Lung (tissue), 12 donors: ENCODE measurements around the gene KRT31. TPM values are rescaled to one million over a fixed set of nuclear protein-coding genes. Genes with fewer than 3 reads are reported as not detected.

Experiments
- ATAC-seq: fragments of 200-7000 bp; cut with Tn5 transposase; one replicate; pipeline ENCODE4 v1.9.1; 2020; ENCODE audit warnings: moderate number of reproducible peaks; ENCODE audit not compliant: insufficient read depth, low FRiP score
- DNase-seq, 3 donors: peaks; one replicate each; pipeline ENCODE4 v3.0.0-alpha.2; 2013 to 2017
- H3K27ac ChIP-seq, 2 donors: one replicate each; pipeline ENCODE4 v1.5.1; 2013; ENCODE audit warnings: mild to moderate bottlenecking in 2 of 2, moderate library complexity in 2 of 2, control low read depth in 1 of 2, inconsistent platforms in 1 of 2, low read depth in 1 of 2, low read length in 1 of 2
- H3K27me3 ChIP-seq, 3 donors: one replicate each; pipeline ENCODE4 v1.5.1; 2013; ENCODE audit warnings: low read length in 2 of 3; ENCODE audit not compliant: control insufficient read depth in 3 of 3, insufficient read depth in 3 of 3
- H3K36me3 ChIP-seq, 4 donors: one replicate each; pipeline ENCODE4 v1.5.1; 2013; ENCODE audit warnings: low read length in 4 of 4, mild to moderate bottlenecking in 1 of 4, moderate library complexity in 1 of 4; ENCODE audit not compliant: control insufficient read depth in 4 of 4, insufficient read depth in 4 of 4
- H3K4me1 ChIP-seq, 5 donors: one replicate each; pipeline ENCODE4 v1.5.1; 2013; ENCODE audit warnings: low read length in 5 of 5, mild to moderate bottlenecking in 2 of 5, moderate library complexity in 1 of 5; ENCODE audit not compliant: control insufficient read depth in 5 of 5, insufficient read depth in 5 of 5
- H3K4me3 ChIP-seq: one replicate; pipeline ENCODE4 v1.5.1; 2013; ENCODE audit warnings: mild to moderate bottlenecking, control low read depth, moderate library complexity
- H3K9ac ChIP-seq, 2 donors: one replicate each; pipeline ENCODE4 v1.5.1; 2013; ENCODE audit warnings: low read length in 2 of 2, control low read depth in 1 of 2; ENCODE audit not compliant: insufficient read depth in 1 of 2
- H3K9me3 ChIP-seq, 4 donors: one replicate each; pipeline ENCODE4 v1.5.1; 2013; ENCODE audit warnings: low read length in 3 of 4, mild to moderate bottlenecking in 1 of 4, moderate library complexity in 1 of 4; ENCODE audit not compliant: control insufficient read depth in 4 of 4, insufficient read depth in 3 of 4
- WGBS, 2 donors: extraction: QIAGEN DNeasy Blood & Tissue Kit; methylation state at CpG; one replicate each; pipeline ENCODE4 v1.1.7; 2013; 5-methylcytosine and 5-hydroxymethylcytosine counted together
- polyA plus RNA-seq, 2 donors: library from polyadenylated mRNA; stranded (reverse); fragments of 200-250 nt; gene quantifications; one replicate each; pipeline ENCODE4 v1.2.1, GENCODE V29; 2013
- total RNA-seq, 2 donors: library from RNA; depleted of rRNA in 1 of 2; stranded (reverse); fragments of >200 nt in 1 of 2; gene quantifications; one replicate each; pipeline ENCODE4 v1.2.1, GENCODE V29; 2014 to 2021
- TF ChIP-seq, protein P1 (sequence below): IDR thresholded peaks from 2 replicates; pipeline ENCODE4 v1.5.1; 2012; ENCODE audit warnings: mild to moderate bottlenecking; ENCODE audit errors: control extremely low read depth, extremely low read depth
- donor health status: control.
- donor health status: control.
- donor health status: Bipolar disorder and iron deficiency.
- donor health status: healthy.
- donor health status: DM: yes; HTN: yes; CAD: no.

Gene KRT31
- total and polyA plus RNA-seq, 4 donors = 0.02 TPM; not detected in 3

DNA sequence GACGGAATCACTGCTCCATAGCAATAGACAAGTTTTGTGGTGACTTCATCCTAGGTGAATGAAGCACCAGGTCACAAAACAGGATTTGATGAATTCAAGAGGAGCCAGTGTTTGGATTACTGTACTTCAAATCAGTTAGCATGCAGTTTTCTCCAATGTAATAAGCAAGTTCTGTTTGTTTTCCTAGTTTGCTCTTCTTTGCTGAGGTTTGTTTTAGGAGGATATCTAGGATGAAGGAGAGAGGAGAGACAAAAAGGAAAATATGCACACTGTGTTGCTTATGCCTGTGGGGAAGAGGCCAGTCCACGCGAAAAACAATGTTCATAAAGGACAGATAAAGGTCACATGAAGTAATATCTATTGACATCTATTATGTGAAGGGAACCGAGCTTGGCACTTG is 18.0 kb upstream of the KRT31 start:
- peaks cover 0 to 1% (median 0%) of the 10 kb centered on the region in 4 donors for H3K9me3 ChIP-seq
- no peaks in the 10 kb centered on the region for H3K27me3 ChIP-seq
- H3K4me3 ChIP-seq = no peak overlapping the region
- WGBS, 2 donors = 75 to 79% methylated on average over 4 of the region's 4 CpGs
- H3K9ac ChIP-seq = no peak overlapping the region
- H3K4me1 ChIP-seq = peaks cover 0 to 1% (median 0%) of the 10 kb centered on the region in 5 donors
- TF ChIP-seq, protein P1, sequence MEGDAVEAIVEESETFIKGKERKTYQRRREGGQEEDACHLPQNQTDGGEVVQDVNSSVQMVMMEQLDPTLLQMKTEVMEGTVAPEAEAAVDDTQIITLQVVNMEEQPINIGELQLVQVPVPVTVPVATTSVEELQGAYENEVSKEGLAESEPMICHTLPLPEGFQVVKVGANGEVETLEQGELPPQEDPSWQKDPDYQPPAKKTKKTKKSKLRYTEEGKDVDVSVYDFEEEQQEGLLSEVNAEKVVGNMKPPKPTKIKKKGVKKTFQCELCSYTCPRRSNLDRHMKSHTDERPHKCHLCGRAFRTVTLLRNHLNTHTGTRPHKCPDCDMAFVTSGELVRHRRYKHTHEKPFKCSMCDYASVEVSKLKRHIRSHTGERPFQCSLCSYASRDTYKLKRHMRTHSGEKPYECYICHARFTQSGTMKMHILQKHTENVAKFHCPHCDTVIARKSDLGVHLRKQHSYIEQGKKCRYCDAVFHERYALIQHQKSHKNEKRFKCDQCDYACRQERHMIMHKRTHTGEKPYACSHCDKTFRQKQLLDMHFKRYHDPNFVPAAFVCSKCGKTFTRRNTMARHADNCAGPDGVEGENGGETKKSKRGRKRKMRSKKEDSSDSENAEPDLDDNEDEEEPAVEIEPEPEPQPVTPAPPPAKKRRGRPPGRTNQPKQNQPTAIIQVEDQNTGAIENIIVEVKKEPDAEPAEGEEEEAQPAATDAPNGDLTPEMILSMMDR = no peak
- no peak overlapping the region for H3K27ac ChIP-seq
- DNase-seq (no peak), ATAC-seq (no peak)
- no peaks in the 10 kb centered on the region for H3K36me3 ChIP-seq

DNA sequence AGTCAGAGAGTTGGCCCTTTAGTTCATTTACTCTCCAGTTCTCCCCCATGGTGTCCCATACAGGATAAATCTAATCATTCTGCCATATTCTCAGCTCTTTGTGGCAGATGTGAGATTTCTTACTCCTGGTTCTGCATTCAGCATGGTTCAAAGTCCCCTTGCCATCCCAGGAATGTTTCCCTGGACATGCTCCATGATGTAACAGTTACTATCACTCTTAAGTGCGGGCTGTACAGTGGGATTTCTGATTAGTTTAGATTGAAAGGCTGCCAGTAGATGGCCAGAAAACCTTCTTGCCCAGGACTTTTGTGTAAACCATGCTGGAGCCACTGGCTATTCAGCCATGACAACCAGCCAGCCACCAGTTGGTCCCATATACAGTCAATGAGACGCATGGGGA is 16.6 kb upstream of the KRT31 start:
- peaks cover 0 to 1% (median 0%) of the 10 kb centered on the region in 5 donors for H3K4me1 ChIP-seq
- TF ChIP-seq, protein P1 = no peak
- WGBS, 2 donors = 87 to 89% methylated on average over 2 of the region's 2 CpGs
- H3K27ac ChIP-seq = no peak overlapping the region
- H3K9ac ChIP-seq = no peak overlapping the region
- H3K9me3 ChIP-seq = peaks cover 0 to 1% (median 0%) of the 10 kb centered on the region in 4 donors
- H3K36me3 ChIP-seq = no peaks in the 10 kb centered on the region
- ATAC-seq = no peak
- H3K27me3 ChIP-seq = no peaks in the 10 kb centered on the region
- DNase-seq = no peak
- H3K4me3 ChIP-seq = no peak overlapping the region

DNA sequence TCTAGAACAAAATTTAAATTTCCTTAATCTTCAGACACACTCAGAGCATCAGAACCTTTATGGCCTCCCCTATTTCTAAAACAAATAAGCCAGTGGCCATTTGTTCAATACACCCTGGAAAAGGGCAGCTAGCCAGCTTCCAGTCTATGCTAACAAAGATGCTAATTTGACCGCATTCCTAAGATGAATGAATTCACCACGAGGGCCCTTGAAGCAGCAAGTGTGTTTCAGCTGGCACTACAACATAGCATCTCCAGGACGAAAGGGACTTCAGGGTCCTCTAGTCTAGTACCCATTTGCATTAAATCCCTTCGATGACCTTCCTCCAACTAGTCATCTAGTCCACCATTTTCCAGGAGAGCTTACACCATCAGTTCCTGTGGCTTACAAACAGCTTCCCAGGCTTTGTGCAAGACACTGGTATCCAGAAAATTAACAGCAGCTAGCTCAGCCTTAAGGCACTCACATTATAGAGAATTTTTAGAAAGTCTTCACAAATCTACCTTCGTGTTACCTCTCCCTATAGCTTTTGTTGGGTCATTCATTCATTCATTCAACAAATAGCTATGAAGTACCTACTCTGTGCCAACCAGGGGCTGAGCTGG is 16.0 kb upstream of the KRT31 start:
- ATAC-seq = peak; percentile 49
- Histone ChIP-seq H3K9ac (no peak overlapping the region), H3K27me3 (no peaks in the 10 kb centered on the region), H3K9me3 (peaks cover 0 to 1% (median 0%) of the 10 kb centered on the region in 4 donors), H3K4me3 (no peak overlapping the region), H3K4me1 (peaks cover 0 to 1% (median 0%) of the 10 kb centered on the region in 5 donors), H3K36me3 (no peaks in the 10 kb centered on the region), H3K27ac (no peak overlapping the region)
- DNase-seq = peak; percentile 41 to 66 (median 58)
- 50 to 65% methylated on average over 5 of the region's 5 CpGs for WGBS, 2 donors
- TF ChIP-seq, protein P1 = no peak
